Keratinocyte (primary cell): ENCODE results near the gene SYNJ2. TPM values are rescaled to one million over a fixed set of nuclear protein-coding genes. Genes with fewer than 3 reads are reported as not detected.
A peak's percentile ranks its signal among the peaks of the same experiment; 100 is the strongest.

ENCODE experiments used
- DNase-seq: peaks from one replicate; pipeline ENCODE4 v3.0.0-alpha.2; 2011; ENCODE audit warnings: low read depth, missing footprints, low spot score
- FAIRE-seq: peaks from 2 replicates; lab custom pipeline; 2011; peaks lifted over from hg19 to GRCh38; lab: Jason Lieb, UNC
- H2AFZ ChIP-seq: 2 replicates; pipeline ENCODE4 v1.6.0; 2012; ENCODE audit warnings: low read length, control low read depth, inconsistent platforms; ENCODE audit not compliant: control insufficient read depth
- H3K27ac ChIP-seq: 2 replicates; pipeline ENCODE4 v1.5.1; 2011; ENCODE audit warnings: low read length; ENCODE audit not compliant: control insufficient read depth, insufficient read depth
- H3K27me3 ChIP-seq: 3 replicates; pipeline ENCODE4 v1.6.0; 2011; ENCODE audit warnings: low read length; ENCODE audit not compliant: control insufficient read depth, insufficient read depth; ENCODE audit errors: extremely low read depth
- H3K36me3 ChIP-seq, 2 experiments: 2 replicates in 1 of 2; 3 replicates in 1 of 2; pipeline ENCODE4 v1.5.1; 2011; ENCODE audit warnings: low read length in 2 of 2, mild to moderate bottlenecking in 1 of 2; ENCODE audit not compliant: control insufficient read depth in 2 of 2, insufficient read depth in 2 of 2; ENCODE audit errors: extremely low read depth in 1 of 2
- H3K4me1 ChIP-seq: 3 replicates; pipeline ENCODE4 v1.5.1; 2011; ENCODE audit warnings: low read length; ENCODE audit not compliant: control insufficient read depth, insufficient read depth; ENCODE audit errors: extremely low read depth
- H3K4me2 ChIP-seq: 3 replicates; pipeline ENCODE4 v1.6.0; 2011; ENCODE audit warnings: low read depth, low read length; ENCODE audit not compliant: control insufficient read depth, insufficient read depth; ENCODE audit errors: extremely low read depth
- H3K4me3 ChIP-seq, 3 experiments: fragments of 200-600 bp in 1 of 3; sonication (generic) in 1 of 3; 2 replicates in 2 of 3; 3 replicates in 1 of 3; pipeline ENCODE4 v1.5.1; 2011 to 2016; ENCODE audit warnings: low read length in 3 of 3, mild to moderate bottlenecking in 3 of 3, control low read depth in 2 of 3, inconsistent platforms in 1 of 3, low read depth in 1 of 3, mixed read lengths in 1 of 3, mixed run types in 1 of 3, moderate library complexity in 1 of 3; ENCODE audit not compliant: control insufficient read depth in 2 of 3, insufficient read depth in 2 of 3; ENCODE audit errors: extremely low read depth in 1 of 3
- H3K79me2 ChIP-seq: 2 replicates; pipeline ENCODE4 v1.6.0; 2012; ENCODE audit warnings: low read length; ENCODE audit not compliant: control insufficient read depth, insufficient read depth
- H3K9ac ChIP-seq: 3 replicates; pipeline ENCODE4 v1.6.0; 2011; ENCODE audit warnings: low read length; ENCODE audit not compliant: control insufficient read depth, insufficient read depth; ENCODE audit errors: extremely low read depth
- H3K9me1 ChIP-seq: 3 replicates; pipeline ENCODE4 v1.6.0; 2011; ENCODE audit warnings: low read length; ENCODE audit not compliant: control insufficient read depth, insufficient read depth; ENCODE audit errors: extremely low read depth
- H3K9me3 ChIP-seq: 2 replicates; pipeline ENCODE4 v1.5.1; 2012; ENCODE audit warnings: low read depth, low read length; ENCODE audit not compliant: control insufficient read depth
- H4K20me1 ChIP-seq: 3 replicates; pipeline ENCODE4 v1.6.0; 2011; ENCODE audit warnings: low read length; ENCODE audit not compliant: control insufficient read depth, insufficient read depth; ENCODE audit errors: extremely low read depth
- CTCF ChIP-seq, 3 experiments: IDR thresholded peaks in 1 of 3; conservative IDR thresholded peaks in 1 of 3; optimal IDR thresholded peaks in 1 of 3; 2 replicates in 2 of 3; 3 replicates in 1 of 3; pipeline versions ENCODE3 to v1.5.1; 2011; ENCODE audit warnings: low read length in 3 of 3, mild to moderate bottlenecking in 3 of 3, moderate library complexity in 2 of 3, control low read depth in 1 of 3, inconsistent platforms in 1 of 3; ENCODE audit not compliant: insufficient read depth in 2 of 3; ENCODE audit errors: extremely low read depth in 1 of 3
- EZH2 ChIP-seq: IDR thresholded peaks from one replicate; pipeline ENCODE4 v1.6.1; 2012; ENCODE audit warnings: inconsistent platforms, mild to moderate bottlenecking, low read length, moderate library complexity
- dilution Hi-C: fragments of 300-500 bp; cut with MboI; formaldehyde crosslinking; loops from one replicate; pipeline ENCODE4 v1.7.0; 2020; ENCODE audit warnings: low sequenced_read_pairs; ENCODE audit not compliant: extremely low pct_ligation_motif_present
- polyA plus RNA-seq, 5 experiments: library from polyadenylated mRNA; depleted of rRNA in 3 of 5; stranded (reverse) in 3 of 5; stranded (forward) in 1 of 5; unstranded in 1 of 5; fragments of >200 nt; gene quantifications; 1 replicate in 1 of 5; 2 replicates in 3 of 5; 3 replicates in 1 of 5; pipeline versions ENCODE4 v1.2.1 to v1.2.3, GENCODE V29; 2011 to 2012; ENCODE audit warnings: missing spikeins in 2 of 5, low read depth in 1 of 5, low replicate concordance in 1 of 5

Gene SYNJ2
- polyA plus RNA-seq, 1 donor (not counting 4 experiments of a cell fraction or from before 2014, with no cell fraction given) = 8.6 TPM

DNA sequence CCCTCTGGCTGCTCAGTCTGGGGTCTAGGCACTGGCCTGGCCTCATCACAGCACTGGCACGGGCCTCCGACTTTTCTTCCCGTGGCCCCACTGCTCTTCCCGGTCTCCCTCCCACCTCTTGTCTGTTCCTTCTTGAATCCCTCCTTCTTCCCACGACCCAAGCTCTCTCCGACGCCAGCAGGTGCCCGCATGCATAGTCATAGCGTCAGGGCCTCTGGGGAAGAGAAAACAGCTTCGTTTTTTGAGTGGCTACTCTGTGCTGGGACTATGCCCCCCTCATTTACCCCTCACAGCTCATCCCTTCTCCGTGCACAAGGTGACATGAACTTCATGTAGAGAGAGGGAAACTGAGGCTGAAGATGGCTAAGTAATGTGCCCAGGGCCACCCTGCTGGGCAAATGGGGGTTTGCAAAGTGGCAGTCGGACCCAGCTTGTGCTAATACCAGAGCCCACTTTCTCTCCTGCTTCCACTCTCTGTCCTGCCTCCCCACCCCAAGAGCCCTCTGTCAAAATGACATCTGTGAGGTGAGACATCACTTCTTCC is 59.2 kb downstream of the SYNJ2 start:
- no peak for FAIRE-seq

DNA sequence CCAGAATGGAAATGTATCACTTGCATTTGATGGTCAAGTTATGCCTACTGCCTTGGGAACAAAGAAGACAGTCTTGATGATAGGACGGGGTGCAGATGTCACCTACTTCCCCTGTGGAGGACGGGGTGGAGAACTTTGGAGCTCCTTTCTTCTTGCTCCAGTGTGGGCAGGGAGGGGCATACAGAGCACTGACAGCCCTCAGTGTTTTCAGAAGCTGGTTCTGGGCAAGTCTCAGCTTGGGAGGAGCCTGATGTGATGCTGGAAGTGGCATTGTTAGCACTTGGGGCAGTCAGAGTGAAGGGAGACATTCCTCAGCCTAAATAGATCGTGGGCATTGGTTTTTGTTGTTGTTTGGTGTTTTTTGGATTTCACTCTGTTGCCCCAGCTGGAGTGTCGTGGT is 59.7 kb downstream of the SYNJ2 start:
- H3K9me1 ChIP-seq = no peaks in the 10 kb centered on the region
- TF ChIP-seq EZH2 (no peak), CTCF (optimal IDR thresholded peaks at IDR 0.05 in 1 of 3, IDR thresholded peaks at IDR 0.05 in 1 of 3, conservative IDR thresholded peaks at IDR 0.05 in 1 of 3; ENCODE audit: extremely low read depth in 1 of 3, insufficient read depth in 2 of 3, low read length in 3 of 3) (no peak)
- H3K4me1 ChIP-seq = peaks cover 40% of the 10 kb centered on the region
- H3K4me3 ChIP-seq = no peak overlapping the region
- peaks cover 0 to 10% of the 10 kb centered on the region in 2 experiments for H3K36me3 ChIP-seq
- no peak overlapping the region for H3K9ac ChIP-seq
- no peaks in the 10 kb centered on the region for H3K79me2 ChIP-seq
- H4K20me1 ChIP-seq = no peaks in the 10 kb centered on the region
- FAIRE-seq (peak; percentile 89), DNase-seq (no peak)
- H3K4me2 ChIP-seq = peak overlapping the region; percentile 83
- no peaks in the 10 kb centered on the region for H3K9me3 ChIP-seq
- H2AFZ ChIP-seq = no peak overlapping the region
- H3K27me3 ChIP-seq = no peaks in the 10 kb centered on the region
- dilution Hi-C loops = no loop called here
- H3K27ac ChIP-seq = peak overlapping the region; percentile 73

More for the DNA sequence above, 59.2 kb downstream of the SYNJ2 start:
- H3K9me3 ChIP-seq = no peaks in the 10 kb centered on the region
- no peak for DNase-seq
- H3K4me1 ChIP-seq = peaks cover 40% of the 10 kb centered on the region
- TF ChIP-seq CTCF (optimal IDR thresholded peaks at IDR 0.05 in 1 of 3, IDR thresholded peaks at IDR 0.05 in 1 of 3, conservative IDR thresholded peaks at IDR 0.05 in 1 of 3; ENCODE audit: extremely low read depth in 1 of 3, insufficient read depth in 2 of 3, low read length in 3 of 3) = no peak
- TF ChIP-seq EZH2 = no peak
- H3K9ac ChIP-seq = peak overlapping the region; percentile 57
- no peaks in the 10 kb centered on the region for H3K79me2 ChIP-seq
- peak overlapping the region; percentile 73 for H3K27ac ChIP-seq
- no peaks in the 10 kb centered on the region for H3K27me3 ChIP-seq
- H3K4me3 ChIP-seq = no peak overlapping the region
- H3K9me1 ChIP-seq = no peaks in the 10 kb centered on the region
- H3K36me3 ChIP-seq = peaks cover 0 to 10% of the 10 kb centered on the region in 2 experiments
- dilution Hi-C loops = no loop called here
- H2AFZ ChIP-seq = no peak overlapping the region
- H4K20me1 ChIP-seq = no peaks in the 10 kb centered on the region
- peak overlapping the region; percentile 83 for H3K4me2 ChIP-seq
